GM12878 (cell line): Measurements from ENCODE around the gene KRTAP10-8. TPM values are rescaled to one million over a fixed set of nuclear protein-coding genes. Genes with fewer than 3 reads are reported as not detected.

Source experiments
- ATAC-seq: fragments of 200-7000 bp; cut with Tn5 transposase; 3 replicates; pipeline ENCODE4 v1.9.1; 2020; ENCODE audit warnings: mild to moderate bottlenecking, moderate library complexity
- BruUV-seq: library from RNA; stranded (reverse); fragments of 400-500 nt; replicated peaks from 2 replicates; lab custom pipeline; 2021; lab: Mats Ljungman, UMichigan
- CTCF ChIA-PET: fragments of 300-600 bp; sonication (Branson Sonifier 250); formaldehyde crosslinking; extraction: SDS; loops from one replicate; lab custom pipeline; 2021; ENCODE audit warnings: inconsistent platforms; lab: Yijun Ruan, JAX
- POLR2A ChIA-PET: fragments of 350-600 bp; formaldehyde crosslinking; extraction: SDS; loops from one replicate; lab custom pipeline; 2021; ENCODE audit warnings: inconsistent platforms; lab: Charles Lee
- RAD21 ChIA-PET: fragments of 300-600 bp; sonication (Branson Sonifier 250); formaldehyde crosslinking; loops from one replicate; lab custom pipeline; 2023; ENCODE audit warnings: antibody characterized with exemption; ENCODE audit not compliant: unreplicated experiment; lab: Charles Lee
- SMC1A ChIA-PET: fragments of 300-600 bp; sonication (Branson Sonifier 250); formaldehyde crosslinking; loops from one replicate; lab custom pipeline; 2023; ENCODE audit not compliant: unreplicated experiment, uncharacterized antibody; lab: Charles Lee
- DNase-seq: peaks from one replicate; pipeline ENCODE4 v3.0.0-alpha.2; 2011; ENCODE audit warnings: low read depth, low spot score
- FAIRE-seq: peaks from 3 replicates; lab custom pipeline; 2011; peaks lifted over from hg19 to GRCh38; lab: Jason Lieb, UNC
- H2AFZ ChIP-seq: 2 replicates; pipeline ENCODE4 v1.6.0; 2011; ENCODE audit warnings: low read depth, low read length, control low read depth; ENCODE audit not compliant: control insufficient read depth
- H3K27ac ChIP-seq: 2 replicates; pipeline ENCODE4 v1.5.1; 2011; ENCODE audit warnings: control low read depth; ENCODE audit not compliant: control insufficient read depth, insufficient read depth
- H3K27me3 ChIP-seq, 2 experiments: replicated peaks in 1 of 2; 2 replicates each; pipeline versions ENCODE4 v1.6.0 to v1.6.1; 2011; ENCODE audit warnings: low read length in 1 of 2; ENCODE audit not compliant: control insufficient read depth in 2 of 2, insufficient read depth in 2 of 2
- H3K36me3 ChIP-seq, 2 experiments: 2 replicates each; pipeline ENCODE4 v1.5.1; 2011; ENCODE audit warnings: low read length in 1 of 2; ENCODE audit not compliant: control insufficient read depth in 2 of 2, insufficient read depth in 2 of 2
- H3K4me1 ChIP-seq: 2 replicates; pipeline ENCODE4 v1.6.1; 2011; ENCODE audit warnings: mild to moderate bottlenecking, low read length, moderate library complexity, mixed read lengths; ENCODE audit not compliant: control insufficient read depth, insufficient read depth
- H3K4me2 ChIP-seq: 2 replicates; pipeline ENCODE4 v1.6.0; 2011; ENCODE audit warnings: control low read depth; ENCODE audit not compliant: control insufficient read depth, insufficient read depth
- H3K4me3 ChIP-seq: fragments of 200-600 bp; sonication (generic); 2 replicates; pipeline ENCODE4 v1.5.1; 2016
- H3K79me2 ChIP-seq: 2 replicates; pipeline ENCODE4 v1.6.0; 2011; ENCODE audit warnings: low read length; ENCODE audit not compliant: control insufficient read depth, insufficient read depth
- H3K9ac ChIP-seq: 2 replicates; pipeline ENCODE4 v1.8.0; 2011; ENCODE audit warnings: low read length, control low read depth, mixed read lengths; ENCODE audit not compliant: control insufficient read depth, insufficient read depth
- H3K9me3 ChIP-seq: replicated peaks from 3 replicates; pipeline ENCODE4 v1.5.1; 2011; ENCODE audit warnings: mild to moderate bottlenecking, low read length; ENCODE audit not compliant: control insufficient read depth, insufficient read depth
- H4K20me1 ChIP-seq: 2 replicates; pipeline ENCODE4 v1.6.0; 2011; ENCODE audit not compliant: control insufficient read depth, insufficient read depth
- ATF7 ChIP-seq: fragments of 450-650 bp; IDR thresholded peaks from 2 replicates; pipeline ENCODE4 v1.6.1; 2016; ENCODE audit warnings: low read depth, mild to moderate bottlenecking
- BACH1 ChIP-seq: fragments of 450-650 bp; IDR thresholded peaks from 2 replicates; pipeline ENCODE4 v1.6.1; 2017; ENCODE audit warnings: mild to moderate bottlenecking, borderline replicate concordance
- DPF2 ChIP-seq: fragments of 450-650 bp; IDR thresholded peaks from 2 replicates; pipeline ENCODE4 v1.6.1; 2017; ENCODE audit warnings: mild to moderate bottlenecking
- EP300 ChIP-seq, 2 experiments: fragments of 150-350 bp in 1 of 2; IDR thresholded peaks; 2 replicates each; pipeline ENCODE4 v1.6.1; 2011 to 2012; ENCODE audit warnings: low read depth in 2 of 2, low read length in 2 of 2, borderline replicate concordance in 1 of 2, improper control_type of control experiment in 1 of 2, inconsistent platforms in 1 of 2; ENCODE audit not compliant: control insufficient read depth in 1 of 2
- GABPA ChIP-seq: IDR thresholded peaks from 2 replicates; pipeline ENCODE4 v1.6.1; 2014; ENCODE audit warnings: antibody characterized with exemption, low read depth, mild to moderate bottlenecking, inconsistent platforms
- PAX5 ChIP-seq: IDR thresholded peaks from 2 replicates; pipeline ENCODE4 v1.6.1; 2011; ENCODE audit warnings: low read depth, low read length, borderline replicate concordance
- POLR2AphosphoS2 ChIP-seq: IDR thresholded peaks from 2 replicates; pipeline ENCODE4 v1.6.1; 2011; ENCODE audit warnings: low read depth, mild to moderate bottlenecking, low read length, improper control_type of control experiment, moderate library complexity
- SIX5 ChIP-seq: IDR thresholded peaks from 2 replicates; pipeline ENCODE4 v1.6.1; 2011; ENCODE audit warnings: mild to moderate bottlenecking, low read depth, low read length, moderate library complexity; ENCODE audit not compliant: severe bottlenecking
- SRF ChIP-seq, 2 experiments: IDR thresholded peaks; 2 replicates each; pipeline ENCODE4 v1.6.1; 2011; ENCODE audit warnings: low read depth in 2 of 2, low read length in 2 of 2, mild to moderate bottlenecking in 1 of 2, moderate library complexity in 1 of 2
- SUZ12 ChIP-seq: fragments of 200-600 bp; sonication (generic); IDR thresholded peaks from one replicate; pipeline ENCODE4 v1.6.1; 2018; ENCODE audit warnings: antibody characterized with exemption, mild to moderate bottlenecking; ENCODE audit not compliant: unreplicated experiment
- ZNF274 ChIP-seq: IDR thresholded peaks from one replicate; pipeline ENCODE4 v1.8.0; 2011; ENCODE audit not compliant: insufficient read length, insufficient read depth
- WGBS: methylation state at CpG from one replicate; pipeline ENCODE4 v1.1.6; 2016; ENCODE audit warnings: low lambda C conversion rate; ENCODE audit not compliant: insufficient replicate concordance, insufficient coverage; ENCODE audit errors: missing lambda C conversion rate; 5-methylcytosine and 5-hydroxymethylcytosine counted together
- in situ Hi-C: fragments of 300-500 bp; cut with MboI; formaldehyde crosslinking; loops from 9 replicates; pipeline ENCODE4 v1.14.3; 2018; ENCODE audit warnings: mixed read lengths
- intact Hi-C: fragments of 100-400 bp; cut with micrococcal nuclease; formaldehyde crosslinking; loops from one replicate; pipeline ENCODE4 v1.14.2; 2022; ENCODE audit not compliant: unreplicated experiment
- polyA plus RNA-seq, 11 experiments: library from polyadenylated mRNA; depleted of rRNA in 4 of 11; unstranded in 6 of 11; stranded (reverse) in 5 of 11; fragments of >200 nt; fragmentation: Nextera tagmentation in 4 of 11; fragmentation: Illumina TruSeq in 1 of 11; extraction: Ambion mirVana in 4 of 11; extraction: Trizol in 1 of 11; gene quantifications; 1 replicate in 1 of 11; 2 replicates in 10 of 11; pipeline versions ENCODE4 v1.2.1 to v1.2.3, GENCODE V29; 2011 to 2016; ENCODE audit warnings: inconsistent platforms in 2 of 11, missing spikeins in 2 of 11, low read depth in 1 of 11
- total RNA-seq, 4 experiments: library from RNA; depleted of rRNA in 3 of 4; stranded (reverse); fragments of >200 nt in 3 of 4; fragmentation: Illumina TruSeq in 1 of 4; extraction: Trizol in 1 of 4; gene quantifications; 2 replicates each; pipeline versions ENCODE4 v1.2.1 to v1.2.3, GENCODE V29; 2013 to 2021
- TF ChIP-seq, protein P1 (sequence below): fragments of 450-650 bp; IDR thresholded peaks from 2 replicates; pipeline ENCODE4 v1.6.1; 2018; ENCODE audit warnings: mild to moderate bottlenecking, low read depth, moderate library complexity; ENCODE audit not compliant: partially characterized antibody
- TF ChIP-seq, protein P2 (sequence below): fragments of 450-650 bp; IDR thresholded peaks from 2 replicates; pipeline ENCODE4 v1.6.1; 2017; ENCODE audit warnings: borderline replicate concordance
- TF ChIP-seq, protein P3 (sequence below): fragments of 450-650 bp; IDR thresholded peaks from 2 replicates; pipeline ENCODE4 v1.6.1; 2016; ENCODE audit warnings: mild to moderate bottlenecking, moderate library complexity, borderline replicate concordance
- TF ChIP-seq, protein P4 (sequence below): IDR thresholded peaks from 2 replicates; pipeline ENCODE4 v1.6.1; 2011; ENCODE audit warnings: low read depth, mild to moderate bottlenecking, low read length, moderate library complexity, borderline replicate concordance; ENCODE audit errors: extremely low read depth

Gene KRTAP10-8
- total and polyA plus RNA-seq, 10 of the 15 experiments (the other 5 are each of a cell fraction or from before 2014, with no cell fraction given): not detected

DNA sequence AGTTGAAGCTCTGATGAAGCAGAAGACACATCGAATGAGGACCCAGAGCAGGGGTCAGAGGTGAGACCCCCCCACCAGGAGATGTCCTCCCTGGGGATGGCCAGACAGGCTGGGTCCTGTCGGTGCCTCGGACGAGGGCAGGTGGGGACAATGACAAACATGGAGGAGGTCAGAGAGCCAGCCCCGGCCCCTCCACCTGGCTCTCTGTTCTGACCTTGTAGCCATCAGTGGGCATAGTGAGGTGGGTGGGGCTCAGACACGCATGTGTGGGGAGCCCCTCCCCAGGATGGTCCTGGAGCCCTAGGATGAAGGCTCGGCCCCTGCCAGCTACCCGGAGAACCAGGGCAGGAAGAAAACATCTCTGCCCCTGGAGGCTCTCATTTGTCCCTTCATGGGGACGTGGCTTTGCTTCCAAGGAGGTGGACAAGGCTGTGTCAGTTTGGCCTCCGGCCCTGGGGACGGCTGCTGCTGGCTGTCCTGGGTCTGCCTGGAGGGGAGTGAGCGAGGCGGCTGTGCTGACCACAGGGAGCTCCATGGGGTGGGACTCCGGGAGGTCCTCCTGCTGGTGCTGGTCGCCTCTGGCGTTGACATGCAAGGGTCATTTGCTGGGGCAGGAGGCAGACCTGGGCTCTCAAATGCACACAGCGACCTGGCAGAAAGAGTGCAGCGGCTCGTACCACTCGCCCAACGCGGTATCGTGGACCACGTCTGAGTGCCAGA lies 22.1 kb upstream of the KRTAP10-8 start:
- no peak overlapping the region for H3K4me3 ChIP-seq
- no peaks in the 10 kb centered on the region for H3K4me1 ChIP-seq
- no peak overlapping the region for H3K4me2 ChIP-seq
- H4K20me1 ChIP-seq: no peaks in the 10 kb centered on the region
- no peaks in the 10 kb centered on the region for H3K79me2 ChIP-seq
- ChIA-PET POLR2A (no interaction called here), RAD21 (no interaction called here), SMC1A (no interaction called here), CTCF (no interaction called here)
- in situ Hi-C loops (no loop called here), intact Hi-C loops (no loop called here)
- H3K9me3 ChIP-seq: no peaks in the 10 kb centered on the region
- 46% methylated on average over 21 of the region's 24 CpGs for WGBS
- BruUV-seq: no TSS peak
- no peaks in the 10 kb centered on the region for H3K36me3 ChIP-seq
- no peaks in the 10 kb centered on the region for H3K27me3 ChIP-seq
- DNase-seq: no peak
- H3K27ac ChIP-seq: no peak overlapping the region
- no peak overlapping the region for H2AFZ ChIP-seq
- ATAC-seq: no peak
- no peak overlapping the region for H3K9ac ChIP-seq
- no peak for FAIRE-seq
- TF ChIP-seq SUZ12: no peak
- no peak for TF ChIP-seq EP300 (IDR thresholded peaks at IDR 0.05; ENCODE audit: borderline replicate concordance in 1 of 2, control insufficient read depth in 1 of 2, low read depth in 2 of 2, low read length in 2 of 2)
- TF ChIP-seq, protein P1, sequence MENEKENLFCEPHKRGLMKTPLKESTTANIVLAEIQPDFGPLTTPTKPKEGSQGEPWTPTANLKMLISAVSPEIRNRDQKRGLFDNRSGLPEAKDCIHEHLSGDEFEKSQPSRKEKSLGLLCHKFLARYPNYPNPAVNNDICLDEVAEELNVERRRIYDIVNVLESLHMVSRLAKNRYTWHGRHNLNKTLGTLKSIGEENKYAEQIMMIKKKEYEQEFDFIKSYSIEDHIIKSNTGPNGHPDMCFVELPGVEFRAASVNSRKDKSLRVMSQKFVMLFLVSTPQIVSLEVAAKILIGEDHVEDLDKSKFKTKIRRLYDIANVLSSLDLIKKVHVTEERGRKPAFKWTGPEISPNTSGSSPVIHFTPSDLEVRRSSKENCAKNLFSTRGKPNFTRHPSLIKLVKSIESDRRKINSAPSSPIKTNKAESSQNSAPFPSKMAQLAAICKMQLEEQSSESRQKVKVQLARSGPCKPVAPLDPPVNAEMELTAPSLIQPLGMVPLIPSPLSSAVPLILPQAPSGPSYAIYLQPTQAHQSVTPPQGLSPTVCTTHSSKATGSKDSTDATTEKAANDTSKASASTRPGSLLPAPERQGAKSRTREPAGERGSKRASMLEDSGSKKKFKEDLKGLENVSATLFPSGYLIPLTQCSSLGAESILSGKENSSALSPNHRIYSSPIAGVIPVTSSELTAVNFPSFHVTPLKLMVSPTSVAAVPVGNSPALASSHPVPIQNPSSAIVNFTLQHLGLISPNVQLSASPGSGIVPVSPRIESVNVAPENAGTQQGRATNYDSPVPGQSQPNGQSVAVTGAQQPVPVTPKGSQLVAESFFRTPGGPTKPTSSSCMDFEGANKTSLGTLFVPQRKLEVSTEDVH: no peak
- no peak for TF ChIP-seq ATF7
- TF ChIP-seq, protein P2, sequence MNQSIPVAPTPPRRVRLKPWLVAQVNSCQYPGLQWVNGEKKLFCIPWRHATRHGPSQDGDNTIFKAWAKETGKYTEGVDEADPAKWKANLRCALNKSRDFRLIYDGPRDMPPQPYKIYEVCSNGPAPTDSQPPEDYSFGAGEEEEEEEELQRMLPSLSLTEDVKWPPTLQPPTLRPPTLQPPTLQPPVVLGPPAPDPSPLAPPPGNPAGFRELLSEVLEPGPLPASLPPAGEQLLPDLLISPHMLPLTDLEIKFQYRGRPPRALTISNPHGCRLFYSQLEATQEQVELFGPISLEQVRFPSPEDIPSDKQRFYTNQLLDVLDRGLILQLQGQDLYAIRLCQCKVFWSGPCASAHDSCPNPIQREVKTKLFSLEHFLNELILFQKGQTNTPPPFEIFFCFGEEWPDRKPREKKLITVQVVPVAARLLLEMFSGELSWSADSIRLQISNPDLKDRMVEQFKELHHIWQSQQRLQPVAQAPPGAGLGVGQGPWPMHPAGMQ: no peak
- TF ChIP-seq, protein P3, sequence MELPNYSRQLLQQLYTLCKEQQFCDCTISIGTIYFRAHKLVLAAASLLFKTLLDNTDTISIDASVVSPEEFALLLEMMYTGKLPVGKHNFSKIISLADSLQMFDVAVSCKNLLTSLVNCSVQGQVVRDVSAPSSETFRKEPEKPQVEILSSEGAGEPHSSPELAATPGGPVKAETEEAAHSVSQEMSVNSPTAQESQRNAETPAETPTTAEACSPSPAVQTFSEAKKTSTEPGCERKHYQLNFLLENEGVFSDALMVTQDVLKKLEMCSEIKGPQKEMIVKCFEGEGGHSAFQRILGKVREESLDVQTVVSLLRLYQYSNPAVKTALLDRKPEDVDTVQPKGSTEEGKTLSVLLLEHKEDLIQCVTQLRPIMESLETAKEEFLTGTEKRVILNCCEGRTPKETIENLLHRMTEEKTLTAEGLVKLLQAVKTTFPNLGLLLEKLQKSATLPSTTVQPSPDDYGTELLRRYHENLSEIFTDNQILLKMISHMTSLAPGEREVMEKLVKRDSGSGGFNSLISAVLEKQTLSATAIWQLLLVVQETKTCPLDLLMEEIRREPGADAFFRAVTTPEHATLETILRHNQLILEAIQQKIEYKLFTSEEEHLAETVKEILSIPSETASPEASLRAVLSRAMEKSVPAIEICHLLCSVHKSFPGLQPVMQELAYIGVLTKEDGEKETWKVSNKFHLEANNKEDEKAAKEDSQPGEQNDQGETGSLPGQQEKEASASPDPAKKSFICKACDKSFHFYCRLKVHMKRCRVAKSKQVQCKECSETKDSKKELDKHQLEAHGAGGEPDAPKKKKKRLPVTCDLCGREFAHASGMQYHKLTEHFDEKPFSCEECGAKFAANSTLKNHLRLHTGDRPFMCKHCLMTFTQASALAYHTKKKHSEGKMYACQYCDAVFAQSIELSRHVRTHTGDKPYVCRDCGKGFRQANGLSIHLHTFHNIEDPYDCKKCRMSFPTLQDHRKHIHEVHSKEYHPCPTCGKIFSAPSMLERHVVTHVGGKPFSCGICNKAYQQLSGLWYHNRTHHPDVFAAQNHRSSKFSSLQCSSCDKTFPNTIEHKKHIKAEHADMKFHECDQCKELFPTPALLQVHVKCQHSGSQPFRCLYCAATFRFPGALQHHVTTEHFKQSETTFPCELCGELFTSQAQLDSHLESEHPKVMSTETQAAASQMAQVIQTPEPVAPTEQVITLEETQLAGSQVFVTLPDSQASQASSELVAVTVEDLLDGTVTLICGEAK: no peak
- TF ChIP-seq BACH1: no peak
- TF ChIP-seq DPF2: no peak
- TF ChIP-seq ZNF274: no peak
- TF ChIP-seq GABPA: no peak
- no peak for TF ChIP-seq PAX5
- TF ChIP-seq, protein P4, sequence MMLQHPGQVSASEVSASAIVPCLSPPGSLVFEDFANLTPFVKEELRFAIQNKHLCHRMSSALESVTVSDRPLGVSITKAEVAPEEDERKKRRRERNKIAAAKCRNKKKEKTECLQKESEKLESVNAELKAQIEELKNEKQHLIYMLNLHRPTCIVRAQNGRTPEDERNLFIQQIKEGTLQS: no peak
- TF ChIP-seq SRF (IDR thresholded peaks at IDR 0.05; ENCODE audit: low read depth in 2 of 2, low read length in 2 of 2): no peak
- TF ChIP-seq SIX5: no peak
- no peak for TF ChIP-seq POLR2AphosphoS2
